Lower lobe of right lung (tissue), 2 donors: ENCODE measurements around the gene ACVRL1. TPM values are rescaled to one million over a fixed set of nuclear protein-coding genes. Genes with fewer than 3 reads are reported as not detected.

ENCODE experiments used
- ATAC-seq, 2 donors: fragments of 200-7000 bp; cut with Tn5 transposase; one replicate each; pipeline ENCODE4 v1.9.1; 2020 to 2022; ENCODE audit warnings: mild to moderate bottlenecking in 2 of 2, moderate library complexity in 2 of 2
- DNase-seq: peaks from one replicate; pipeline ENCODE4 v3.0.0-alpha.2; 2020
- H3K27ac ChIP-seq: fragments of 200-600 bp; one replicate; pipeline ENCODE4 v1.8.0; 2022
- H3K27me3 ChIP-seq: fragments of 200-600 bp; one replicate; pipeline ENCODE4 v1.8.0; 2022; ENCODE audit warnings: low read depth
- H3K36me3 ChIP-seq: fragments of 200-600 bp; one replicate; pipeline ENCODE4 v1.8.0; 2022; ENCODE audit warnings: mild to moderate bottlenecking
- H3K4me1 ChIP-seq: fragments of 200-600 bp; one replicate; pipeline ENCODE4 v1.8.0; 2022
- H3K4me3 ChIP-seq: fragments of 200-600 bp; one replicate; pipeline ENCODE4 v1.8.0; 2022; ENCODE audit warnings: mild to moderate bottlenecking
- H3K9me3 ChIP-seq: fragments of 200-600 bp; one replicate; pipeline ENCODE4 v1.8.0; 2022
- CTCF ChIP-seq: fragments of 200-600 bp; IDR thresholded peaks from one replicate; pipeline ENCODE4 v1.8.0; 2022; ENCODE audit warnings: antibody characterized with exemption, mild to moderate bottlenecking
- intact Hi-C: fragments of 100-400 bp; cut with DNase I; formaldehyde crosslinking; loops from one replicate; pipeline ENCODE4 v1.11.0; 2022
- total RNA-seq: library from RNA; stranded (reverse); fragmentation: NEBNext Ultra II Directional; extraction: Animal tissue kit (Norgen Biotek cat#: 25700); gene quantifications from one replicate; pipeline ENCODE4 v1.2.1, GENCODE V29; 2021
- donor health status: DM: no; HTN: yes; CAD: no; lungs with severe emphysema.

The ACVRL1 gene
- total RNA-seq, 1 donor from 2014 or later, result 242 TPM

GRCh38 chr12:51867796-51868428, 39.4 kb upstream of the ACVRL1 start:
- peak; percentile 20 for DNase-seq
- Histone ChIP-seq H3K36me3 (no peaks in the 10 kb centered on the region), H3K27ac (no peak overlapping the region), H3K9me3 (no peaks in the 10 kb centered on the region), H3K27me3 (peaks cover 59% of the 10 kb centered on the region), H3K4me1 (peaks cover 54% of the 10 kb centered on the region), H3K4me3 (no peak overlapping the region)
- intact Hi-C loops, result no loop called here
- no peak for ATAC-seq
- TF ChIP-seq CTCF, result no peak

GRCh38 chr12:51868821-51869495, 38.3 kb upstream of the ACVRL1 start:
- intact Hi-C loops, result no loop called here
- peaks cover 47% of the 10 kb centered on the region for H3K4me1 ChIP-seq

GRCh38 chr12:51869496-51869865, 37.8 kb upstream of the ACVRL1 start:
- no peak for TF ChIP-seq CTCF
- DNase-seq (no peak), ATAC-seq (no peak)
- Histone ChIP-seq H3K27ac (no peak overlapping the region), H3K9me3 (no peaks in the 10 kb centered on the region), H3K4me3 (peak overlapping the region; percentile 50), H3K4me1 (peaks cover 42% of the 10 kb centered on the region), H3K36me3 (no peaks in the 10 kb centered on the region), H3K27me3 (peaks cover 44% of the 10 kb centered on the region)
- intact Hi-C loops, result no loop called here

More at GRCh38 chr12:51868821-51869495, 38.3 kb upstream of the ACVRL1 start:
- ATAC-seq, result peak in 1 of 2 donors; percentile 15
- Histone ChIP-seq H3K36me3 (no peaks in the 10 kb centered on the region), H3K4me3 (peak overlapping the region; percentile 50), H3K27me3 (peaks cover 49% of the 10 kb centered on the region), H3K27ac (no peak overlapping the region), H3K9me3 (no peaks in the 10 kb centered on the region)
- no peak for TF ChIP-seq CTCF
- no peak for DNase-seq

GRCh38 chr12:51869931-51870330, 37.4 kb upstream of the ACVRL1 start:
- Histone ChIP-seq H3K9me3 (no peaks in the 10 kb centered on the region), H3K4me3 (no peak overlapping the region), H3K27ac (no peak overlapping the region), H3K27me3 (peaks cover 40% of the 10 kb centered on the region), H3K4me1 (peaks cover 37% of the 10 kb centered on the region), H3K36me3 (no peaks in the 10 kb centered on the region)
- TF ChIP-seq CTCF, result no peak
- DNase-seq, result no peak
- ATAC-seq, result no peak
- intact Hi-C loops, result no loop called here

- no peak overlapping the region for H3K27ac ChIP-seq
Observed at GRCh38 chr12:51870504-51870903, 36.8 kb upstream of the ACVRL1 start.

More at GRCh38 chr12:51870504-51870903, 36.8 kb upstream of the ACVRL1 start:
- no peak for ATAC-seq
- TF ChIP-seq CTCF, result no peak
- intact Hi-C loops, result no loop called here
- Histone ChIP-seq H3K4me1 (peaks cover 32% of the 10 kb centered on the region), H3K9me3 (no peaks in the 10 kb centered on the region), H3K36me3 (no peaks in the 10 kb centered on the region), H3K27me3 (peaks cover 35% of the 10 kb centered on the region), H3K4me3 (no peak overlapping the region)
- no peak for DNase-seq
